Activated T-cell treated with anti-CD3 and anti-CD28 coated beads for 24 hours (primary cell): Measurements from ENCODE around the gene DIP2C.

Experiments used
- DNase-seq: peaks from one replicate; pipeline ENCODE4 v3.0.0-alpha.2; 2020; ENCODE audit warnings: low read depth

The DIP2C gene

DNA sequence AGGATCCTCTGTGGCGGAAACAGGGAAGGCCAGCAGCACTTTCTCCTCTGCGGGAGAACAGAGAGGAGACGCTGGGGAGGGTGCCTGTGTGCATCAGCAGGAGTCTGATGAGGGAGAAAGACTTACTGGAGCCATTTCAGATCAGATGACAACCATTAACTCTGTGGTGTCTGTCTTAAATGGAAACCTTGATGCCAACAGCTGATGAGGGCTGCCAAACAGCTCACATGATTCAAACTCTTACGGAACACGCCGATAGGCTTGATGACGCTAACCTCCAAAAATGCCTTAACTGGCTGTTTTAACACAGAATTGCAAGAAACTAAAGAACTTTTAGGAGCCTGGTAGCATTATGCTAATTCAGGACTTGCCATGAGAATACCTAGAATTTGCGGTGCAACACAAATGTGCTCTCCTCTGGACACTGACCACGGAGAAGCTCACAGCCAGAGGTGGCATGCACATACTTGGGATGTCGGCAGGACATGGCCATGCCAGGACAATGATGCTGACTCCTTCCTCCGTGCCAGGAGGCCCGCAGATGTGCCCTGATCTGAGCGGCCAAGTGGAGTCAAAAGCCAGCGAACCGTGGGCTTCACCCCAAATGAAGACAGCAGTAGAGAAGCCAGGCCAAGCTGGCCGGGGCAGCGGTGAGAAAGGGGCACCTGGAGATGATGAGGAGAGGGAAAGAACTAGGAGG is 399.3 kb downstream of the DIP2C start:
- DNase-seq: no peak

DNA sequence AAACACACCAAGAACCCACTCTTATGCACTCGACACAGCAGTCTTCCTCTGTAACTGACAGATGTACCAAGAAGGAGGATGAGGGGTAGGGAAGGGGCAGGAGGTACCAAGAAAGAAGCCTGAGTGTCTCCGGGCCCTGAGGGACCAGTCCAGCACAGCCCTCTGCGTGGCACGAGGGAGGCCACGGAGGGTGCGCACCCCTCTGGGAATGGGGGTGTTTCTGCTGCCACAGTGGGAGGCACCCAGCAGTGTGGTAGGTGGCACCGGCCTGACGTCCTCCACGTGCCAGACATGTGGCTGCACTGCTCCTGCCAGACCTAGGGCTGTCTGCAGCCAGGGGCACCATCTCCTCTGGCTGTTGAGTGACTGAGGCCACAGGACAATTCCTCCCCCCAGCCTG is 399.9 kb downstream of the DIP2C start:
- DNase-seq: no peak

DNA sequence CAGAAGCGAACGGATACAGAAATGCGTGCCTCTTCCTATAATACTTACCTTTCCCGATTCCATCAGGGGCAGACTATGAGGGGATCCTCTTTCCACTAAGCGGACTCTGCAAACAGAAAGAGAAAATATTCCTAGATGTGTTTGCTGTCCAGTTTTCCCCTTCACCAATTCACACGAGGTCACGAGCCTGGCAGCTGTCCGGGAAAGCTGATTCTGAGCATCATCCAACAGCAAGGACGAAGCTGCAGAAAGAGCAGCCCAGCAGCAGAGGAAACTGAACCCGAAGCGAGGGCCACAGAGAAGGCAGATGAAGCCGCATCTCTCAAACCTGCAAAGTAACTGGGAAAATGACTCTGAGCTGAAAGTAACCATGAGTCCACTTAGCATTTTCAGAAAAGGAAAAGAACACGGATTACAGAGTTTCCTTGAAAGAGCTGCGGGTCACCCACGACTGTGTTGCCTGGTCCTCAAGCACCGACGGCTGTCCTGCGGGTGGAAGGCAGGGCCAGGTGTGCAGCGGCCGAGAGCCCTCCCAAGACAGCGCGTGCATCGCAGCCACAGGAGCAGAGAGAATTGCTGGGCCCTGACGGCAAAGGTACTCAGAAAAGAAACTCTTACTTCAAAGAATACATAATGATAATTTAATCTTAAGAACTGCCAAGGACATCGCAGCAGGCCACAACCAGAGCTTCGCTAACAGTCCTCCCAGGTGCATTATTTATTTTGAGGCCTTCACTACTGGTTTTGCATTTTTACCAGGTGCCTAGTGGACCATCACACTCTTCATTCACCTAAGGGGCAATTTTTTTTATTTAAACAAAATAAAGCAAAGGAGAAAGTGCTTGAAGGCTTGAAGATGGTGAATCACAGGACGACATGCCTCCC is 400.9 kb downstream of the DIP2C start:
- DNase-seq: no peak

DNA sequence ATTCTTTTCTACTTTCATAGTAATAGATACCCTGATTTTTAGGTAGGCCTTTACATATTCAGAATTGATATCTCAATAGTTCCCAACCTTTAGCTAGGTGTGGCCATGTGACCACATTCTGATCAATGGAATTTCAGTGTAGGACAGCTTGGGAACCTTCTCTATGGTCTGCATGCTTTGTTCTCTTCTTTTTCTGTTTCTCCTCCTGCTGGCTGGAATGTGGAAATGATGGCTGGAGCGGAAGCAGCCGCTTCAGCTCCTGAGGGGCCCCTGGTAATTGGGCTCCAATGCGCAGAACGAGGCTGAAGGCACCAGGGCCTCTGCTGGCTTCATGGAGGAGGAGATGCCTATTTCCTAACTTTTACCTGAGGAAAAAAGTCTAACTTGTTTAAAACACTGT is 401.7 kb downstream of the DIP2C start:
- DNase-seq: no peak

DNA sequence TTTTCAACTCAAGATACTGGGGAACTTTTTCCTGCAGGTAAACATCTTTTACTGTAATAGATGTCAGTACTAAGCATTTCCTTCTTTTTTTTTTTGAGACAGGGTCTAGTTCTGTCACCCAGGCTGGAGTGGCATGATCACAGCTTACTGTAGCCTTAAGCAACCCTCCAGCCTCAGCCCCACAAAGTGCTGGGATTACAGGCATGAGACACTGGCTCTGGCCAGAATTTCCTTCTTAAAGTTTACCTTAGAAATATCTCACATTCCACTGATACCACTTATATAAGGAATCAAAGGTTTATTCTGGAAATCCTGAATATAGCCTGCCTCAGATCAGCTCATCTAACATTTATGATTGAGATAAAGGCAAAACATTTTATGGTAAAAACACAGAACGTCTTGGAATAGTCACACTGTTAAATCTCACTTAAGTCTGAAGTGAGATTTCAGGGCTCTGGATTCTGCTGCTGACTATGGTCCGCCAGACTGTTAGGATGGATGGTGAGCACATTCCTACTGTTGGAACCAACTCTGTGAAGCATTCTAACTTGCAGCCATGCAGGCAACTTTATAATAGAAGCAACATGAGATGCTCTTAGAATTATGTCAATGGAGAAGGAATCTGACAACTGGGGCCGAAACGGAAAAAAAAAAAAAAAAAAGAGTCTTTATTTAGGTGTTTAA is 402.3 kb downstream of the DIP2C start:
- DNase-seq: no peak

DNA sequence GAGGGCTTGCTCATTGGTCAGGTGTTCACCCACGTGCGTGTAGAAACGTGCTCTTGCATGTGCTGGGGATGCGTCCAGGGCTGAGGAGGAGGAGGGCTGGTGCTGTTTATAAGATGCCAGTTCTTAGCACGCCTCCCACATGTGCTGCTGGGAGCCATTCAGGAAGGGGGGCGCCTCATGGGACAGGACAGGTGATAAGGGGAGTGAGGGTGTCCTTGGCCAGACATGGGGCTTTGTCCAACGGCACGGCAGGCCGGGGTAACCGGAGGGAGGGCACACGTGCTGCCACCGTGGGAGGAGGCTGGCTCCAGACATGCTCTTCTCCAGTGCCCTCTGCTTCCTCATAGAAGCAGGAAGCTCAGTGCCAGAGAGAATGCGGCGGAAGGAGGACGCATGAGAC is 404.3 kb downstream of the DIP2C start:
- no peak for DNase-seq

DNA sequence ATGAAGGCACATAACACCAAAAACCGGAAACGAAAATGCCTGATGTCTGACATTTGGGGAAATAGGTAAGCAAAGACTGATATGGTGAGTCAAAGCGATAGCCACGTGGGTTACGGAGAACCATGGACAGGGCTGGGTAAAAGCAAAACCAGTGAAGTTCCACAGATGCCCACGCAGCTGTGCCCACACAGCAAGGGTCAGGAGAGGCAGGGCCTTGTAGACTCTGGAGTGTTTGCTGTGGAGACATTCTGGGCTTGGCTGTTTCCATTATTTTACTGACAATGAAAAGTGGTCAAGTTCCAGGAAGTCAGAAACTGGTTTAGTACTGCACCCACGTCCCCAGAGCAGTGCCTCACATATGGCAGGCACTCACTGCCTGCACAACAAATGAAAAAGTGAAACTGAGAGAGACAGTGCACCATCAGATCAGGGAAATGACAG is 405.5 kb downstream of the DIP2C start:
- DNase-seq: peak; percentile 11

DNA sequence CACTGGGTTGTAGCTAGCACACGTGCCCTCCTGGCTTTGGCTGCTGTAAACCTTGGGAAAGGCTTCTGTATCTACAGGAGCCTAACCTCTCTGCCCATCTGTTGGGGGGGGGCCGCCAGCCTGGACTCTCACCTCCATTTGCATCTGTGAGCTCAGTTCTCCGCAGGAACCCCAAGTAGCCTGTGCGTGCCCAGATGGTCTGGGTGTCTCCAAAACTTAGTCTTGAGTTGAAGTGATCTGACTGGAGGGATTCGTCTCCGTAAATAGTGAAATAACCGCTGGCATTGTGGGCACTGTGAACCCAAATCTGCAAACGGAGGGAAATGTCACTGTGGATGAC is 406.4 kb downstream of the DIP2C start:
- no peak for DNase-seq

DNA sequence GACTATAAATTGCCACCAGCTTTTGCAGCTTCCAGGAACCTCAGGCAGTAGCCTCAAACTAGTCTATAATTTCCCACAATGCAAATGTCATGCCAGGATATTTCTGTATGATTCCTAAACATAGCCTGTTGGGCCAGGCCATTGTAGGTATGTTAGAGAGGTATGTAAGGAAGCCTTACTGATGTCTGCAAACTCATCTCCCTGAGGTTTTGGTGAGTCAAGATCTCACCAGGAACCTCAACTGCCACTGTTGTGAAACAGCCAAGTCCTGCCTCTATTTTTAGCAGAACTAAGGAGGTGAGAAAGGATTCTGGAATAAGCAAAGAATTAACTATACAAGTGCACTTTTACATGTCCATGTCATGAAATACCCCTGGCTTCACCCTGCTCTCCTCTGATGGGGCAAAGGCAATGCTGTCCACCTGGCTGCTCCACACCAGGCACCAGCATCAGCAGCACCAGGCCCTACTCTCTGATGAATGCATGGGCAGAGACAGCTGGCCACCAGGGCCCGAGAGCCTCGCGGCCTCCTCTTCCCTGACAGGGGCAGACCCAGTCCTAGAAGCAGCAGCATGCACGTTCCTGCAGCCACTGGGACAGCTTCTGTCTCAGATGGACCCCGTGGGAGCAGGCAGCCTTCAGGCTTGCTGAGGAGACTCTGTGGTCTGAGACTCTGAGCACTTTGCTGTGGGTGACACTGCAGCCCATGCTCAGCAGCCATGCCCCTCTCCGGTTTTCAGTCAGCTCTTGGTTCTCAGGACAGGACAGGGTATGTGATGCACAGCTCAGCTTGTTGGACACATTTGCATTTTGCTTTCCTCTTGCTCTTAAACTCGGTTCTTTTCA is 407.0 kb downstream of the DIP2C start:
- DNase-seq: no peak

DNA sequence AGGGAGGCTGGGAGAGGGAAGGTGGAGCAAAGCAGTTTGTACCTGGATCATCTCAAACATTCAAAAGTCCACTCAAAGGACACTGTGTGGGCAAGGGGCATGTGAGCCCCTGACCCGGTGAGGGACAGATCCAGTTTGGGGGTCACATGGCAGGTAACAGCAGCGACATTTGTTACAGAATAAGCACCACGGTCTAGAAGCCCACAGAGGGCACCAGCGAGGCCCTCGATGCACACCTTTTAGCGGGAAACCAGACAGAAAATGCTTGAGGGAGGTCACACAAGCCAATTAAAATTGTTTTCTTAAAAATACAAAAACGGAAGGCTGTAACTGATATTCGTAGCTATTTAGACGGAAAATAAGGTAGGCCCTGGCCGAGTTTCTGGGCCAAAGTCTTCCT is 409.8 kb downstream of the DIP2C start:
- DNase-seq: no peak

DNA sequence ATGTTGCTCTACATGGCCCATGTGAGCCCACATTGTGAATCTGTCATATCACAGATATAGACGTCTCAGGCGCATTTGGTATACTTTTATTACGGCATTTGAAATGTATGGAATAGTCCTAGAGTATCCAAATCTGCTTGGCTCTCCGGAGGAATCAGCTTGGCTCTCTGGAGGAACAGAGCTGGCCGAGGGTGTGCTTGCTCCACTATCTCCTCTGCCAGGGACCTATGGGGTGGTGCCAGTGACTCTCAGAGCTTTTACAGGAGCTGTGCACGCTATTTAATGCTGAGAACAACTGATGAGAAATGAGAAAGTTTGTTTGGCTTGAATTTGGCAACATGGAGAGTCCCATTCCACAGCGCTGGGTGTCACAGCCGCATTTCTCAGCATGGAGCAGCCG is 410.2 kb downstream of the DIP2C start:
- DNase-seq: no peak

DNA sequence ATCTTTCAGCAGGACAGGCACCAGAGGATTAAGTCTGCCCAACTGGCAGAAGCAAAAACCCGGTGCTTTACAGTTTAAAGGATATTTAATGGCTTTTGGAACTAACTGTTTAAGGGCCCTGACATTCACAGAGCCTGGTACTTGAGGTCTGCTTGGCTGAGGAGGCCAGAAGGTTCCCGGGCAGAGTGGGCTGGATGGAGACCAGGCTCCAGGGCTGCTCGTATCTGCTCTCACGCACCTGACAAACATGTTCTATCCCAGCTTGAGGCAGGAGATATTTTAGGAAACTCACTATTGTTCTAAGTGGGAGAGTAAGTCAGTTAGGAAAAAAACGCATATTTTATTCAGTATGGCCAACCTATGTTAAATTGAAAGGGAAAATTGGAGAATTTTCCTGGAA is 410.8 kb downstream of the DIP2C start:
- DNase-seq: no peak

DNA sequence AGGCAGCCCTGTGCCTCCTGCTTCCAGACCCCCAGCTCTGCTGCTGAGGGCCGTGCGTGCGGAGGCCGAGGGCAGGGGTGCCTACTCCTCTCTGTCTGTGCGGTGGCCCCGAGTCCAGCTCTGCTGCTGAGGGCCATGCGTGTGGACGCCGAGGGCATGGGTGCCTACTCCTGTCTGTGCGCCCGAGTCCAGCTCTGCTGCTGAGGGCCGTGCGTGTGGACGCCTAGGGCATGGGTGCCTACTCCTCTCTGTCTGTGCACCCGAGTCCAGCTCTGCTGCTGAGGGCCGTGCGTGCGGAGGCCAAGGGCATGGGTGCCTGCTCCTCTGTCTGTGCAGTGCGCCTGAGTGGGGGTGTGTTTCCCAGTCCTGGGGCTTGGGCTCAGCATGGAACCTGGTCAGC is 411.5 kb downstream of the DIP2C start:
- DNase-seq: no peak

DNA sequence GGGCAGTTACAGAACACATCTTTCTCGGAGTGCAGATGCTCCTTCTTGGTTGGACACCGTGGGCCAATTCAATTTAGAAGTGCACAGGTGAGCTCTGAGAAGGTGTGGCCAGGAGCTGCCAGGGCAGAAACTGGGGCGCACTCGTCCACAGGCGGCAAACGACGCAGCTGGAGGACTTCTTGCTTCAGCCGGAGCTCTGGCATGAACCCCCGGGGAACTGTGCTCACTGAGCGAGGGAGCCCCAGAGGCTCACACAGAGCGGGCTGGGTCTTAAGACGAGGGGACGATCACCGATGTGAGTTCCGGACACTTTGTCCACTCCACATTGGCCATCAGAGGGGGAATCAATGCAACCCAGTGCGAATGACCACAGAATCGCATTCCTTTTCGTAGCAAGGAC is 413.8 kb downstream of the DIP2C start:
- DNase-seq: no peak

DNA sequence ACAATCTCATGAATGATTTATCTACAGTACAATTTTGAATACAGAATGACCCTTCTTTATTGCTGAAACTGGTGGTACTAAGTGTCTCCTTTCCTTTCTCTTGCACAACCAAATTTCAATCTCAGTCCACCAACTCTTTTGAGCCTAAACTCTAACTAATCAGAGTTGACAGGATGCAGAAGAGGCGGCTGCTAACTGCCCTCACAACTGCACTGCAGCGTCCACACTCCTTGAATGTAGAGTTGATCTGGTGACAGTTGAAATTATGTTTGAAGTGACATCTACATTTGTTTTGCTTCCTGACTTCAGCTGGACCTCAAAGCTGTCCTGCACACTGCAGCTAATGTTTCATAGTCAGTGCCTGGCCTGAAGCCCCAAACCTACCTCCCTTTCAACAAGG is 414.6 kb downstream of the DIP2C start:
- no peak for DNase-seq

DNA sequence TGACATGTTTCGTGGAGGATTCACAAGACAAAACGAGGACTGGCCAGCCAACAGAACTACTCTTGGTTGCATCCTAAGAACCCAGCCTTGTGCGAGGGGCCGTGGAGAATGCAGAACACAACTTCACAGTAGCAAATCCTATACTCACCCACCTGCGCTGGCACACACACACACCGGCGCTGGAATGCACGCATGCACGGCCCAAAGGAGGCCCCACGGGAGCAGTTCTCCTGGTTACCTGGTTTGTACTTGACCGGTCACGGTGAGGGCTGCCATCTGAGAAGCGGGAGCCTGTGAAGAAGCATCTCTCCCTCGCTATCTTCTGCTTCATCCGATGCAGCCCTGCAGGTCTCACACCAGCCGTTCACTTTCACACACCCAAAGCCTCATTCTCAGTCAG is 416.4 kb downstream of the DIP2C start:
- no peak for DNase-seq

DNA sequence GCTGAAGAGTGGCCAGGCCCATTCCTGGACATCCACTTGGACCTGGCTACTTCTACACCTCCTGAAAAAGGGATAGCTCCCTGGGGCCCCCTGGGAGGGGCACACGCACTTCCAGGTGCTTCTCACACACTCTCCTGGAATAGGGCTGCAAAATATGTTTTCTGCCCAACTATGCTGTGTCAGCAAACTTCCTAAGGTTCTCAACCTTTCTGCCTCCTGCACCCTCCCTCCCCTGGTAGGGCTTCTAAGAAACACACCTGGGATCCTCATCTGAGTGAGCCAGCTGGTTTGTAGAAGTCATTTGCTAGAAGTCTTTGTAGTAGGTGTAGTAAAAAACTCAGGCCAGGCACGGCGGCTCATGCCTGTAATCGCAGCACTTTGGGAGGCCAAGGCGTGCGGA is 417.7 kb downstream of the DIP2C start:
- no peak for DNase-seq

DNA sequence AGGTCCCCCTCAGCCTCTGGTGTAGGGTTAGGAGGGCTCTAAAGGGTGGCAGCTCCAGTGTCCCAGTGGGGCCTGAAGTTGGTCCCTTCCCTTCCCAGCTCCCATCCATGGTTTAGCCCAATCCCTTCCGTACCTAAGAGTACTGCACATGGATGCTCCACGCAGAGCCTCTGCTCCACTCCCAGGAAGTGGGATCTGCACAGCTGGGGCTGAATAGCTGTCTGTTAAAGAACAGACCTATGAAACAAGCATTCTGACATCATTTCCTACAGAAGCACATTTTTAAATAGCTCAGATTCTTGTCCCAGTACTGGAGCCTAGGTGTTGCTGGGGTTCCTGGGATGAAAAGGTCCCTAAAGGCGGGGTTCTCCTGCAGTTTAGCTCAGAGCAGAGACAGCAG is 418.3 kb downstream of the DIP2C start:
- DNase-seq: no peak

DNA sequence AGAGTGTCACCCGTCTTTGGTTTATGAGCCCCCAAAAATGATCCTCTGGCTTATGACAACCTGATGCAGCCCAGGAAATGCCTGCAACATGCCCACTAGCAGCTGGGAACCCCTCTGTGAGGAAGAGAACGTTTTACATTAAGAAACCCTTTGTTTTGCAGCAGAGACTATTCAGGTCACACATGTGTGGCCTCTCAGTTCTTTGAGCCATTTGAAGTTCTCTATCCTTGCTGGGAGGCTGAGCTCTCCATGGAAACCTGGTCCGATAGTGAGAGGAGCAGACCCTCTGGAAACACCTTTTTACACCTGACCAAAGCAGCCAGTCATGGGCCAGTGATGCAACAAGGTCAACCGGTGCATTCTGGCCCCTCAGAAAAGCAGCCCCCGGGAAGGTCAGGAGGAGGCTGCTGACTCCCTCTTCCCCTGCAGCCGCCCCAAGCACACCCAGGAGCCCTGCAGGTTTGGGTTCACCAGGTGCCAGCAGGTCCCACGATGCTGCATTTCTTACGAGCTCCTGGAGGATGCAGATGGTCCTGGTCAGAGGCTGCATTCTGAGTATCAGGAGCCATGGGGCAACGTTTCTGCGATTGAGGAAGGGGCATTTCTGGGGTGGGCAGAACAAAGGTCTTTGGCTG is 419.9 kb downstream of the DIP2C start:
- no peak for DNase-seq

DNA sequence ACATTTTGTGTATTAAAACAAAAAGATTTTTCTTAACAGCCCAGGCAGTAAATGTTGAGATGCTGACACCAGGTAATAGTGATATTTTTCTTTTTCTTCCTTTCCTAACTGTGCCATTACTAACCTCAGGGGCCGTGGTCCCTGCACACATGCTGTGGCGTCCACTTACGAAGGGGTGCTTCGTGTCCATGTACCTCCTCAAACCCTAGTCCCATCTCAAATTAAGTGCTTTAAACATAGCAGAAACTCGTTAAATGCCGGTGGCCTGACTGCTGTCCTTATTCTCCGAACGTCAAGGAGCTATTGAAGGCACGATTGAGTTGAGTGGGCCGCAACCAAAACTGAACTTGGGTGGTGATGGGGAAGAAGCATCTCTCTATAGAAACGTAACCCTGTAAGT is 421.8 kb downstream of the DIP2C start:
- no peak for DNase-seq

DNA sequence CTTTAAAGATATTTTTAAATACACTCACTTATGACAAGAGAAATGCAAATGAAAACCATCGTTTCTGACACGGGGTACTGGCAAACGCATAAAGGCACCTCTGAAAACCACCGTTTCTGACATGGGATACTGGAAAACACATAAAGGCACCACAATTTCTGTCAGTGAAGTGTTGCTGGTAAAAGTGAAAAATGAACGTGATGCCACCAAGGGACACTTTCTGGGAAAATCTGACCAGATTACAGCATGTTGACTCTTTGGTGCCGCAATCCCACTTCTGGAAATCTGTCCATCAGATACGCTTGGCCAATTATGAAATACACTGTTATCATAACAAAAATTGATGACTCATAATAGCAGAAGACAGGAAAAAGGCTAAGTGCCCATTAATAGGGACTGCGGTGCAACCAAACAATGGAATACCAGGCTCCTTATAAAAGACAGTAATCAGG is 422.5 kb downstream of the DIP2C start:
- DNase-seq: no peak
